OCI-M2 (cell line): ENCODE measurements around the gene ALOX15B.
"Not testable (repeated sequence)": the region's sequence is repeated elsewhere in the genome, so short reads cannot be mapped to it uniquely, and the experiment has no call there.

ENCODE experiments used
- DNase-seq: peaks from one replicate; lab custom pipeline; 2025; ENCODE audit not compliant: unreplicated experiment; lab: John Stamatoyannopoulos, UW

ALOX15B gene

GRCh38 chr17:8013731-8014557, 24.9 kb upstream of the ALOX15B start:
- no peak for DNase-seq

- DNase-seq: no peak
These were observed 24.4 kb upstream of the ALOX15B start for GRCh38 chr17:8014558-8014850.

GRCh38 chr17:8015236-8015956, 23.5 kb upstream of the ALOX15B start:
- no peak for DNase-seq

GRCh38 chr17:8015957-8016631, 22.8 kb upstream of the ALOX15B start:
- no peak for DNase-seq

- no peak for DNase-seq
These were observed 22.0 kb upstream of the ALOX15B start for GRCh38 chr17:8016632-8017424.

GRCh38 chr17:8018436-8018835, 20.4 kb upstream of the ALOX15B start:
- no peak for DNase-seq

- no peak for DNase-seq
These were observed 19.7 kb upstream of the ALOX15B start for GRCh38 chr17:8019166-8019565.

- no peak for DNase-seq
These were observed 18.9 kb upstream of the ALOX15B start for GRCh38 chr17:8019665-8020650.

GRCh38 chr17:8020776-8021564, 17.9 kb upstream of the ALOX15B start:
- no peak for DNase-seq

GRCh38 chr17:8021565-8022359, 17.1 kb upstream of the ALOX15B start:
- DNase-seq: no peak

GRCh38 chr17:8022360-8023003, 16.4 kb upstream of the ALOX15B start:
- DNase-seq: no peak

GRCh38 chr17:8024161-8024560, 14.7 kb upstream of the ALOX15B start:
- not testable (repeated sequence) for DNase-seq

- no peak for DNase-seq
These were observed 13.5 kb upstream of the ALOX15B start for GRCh38 chr17:8025176-8025911.

GRCh38 chr17:8029121-8029520, 9.7 kb upstream of the ALOX15B start:
- DNase-seq: no peak

GRCh38 chr17:8031261-8031661, 7.6 kb upstream of the ALOX15B start:
- DNase-seq: no peak

GRCh38 chr17:8031950-8032349, 6.9 kb upstream of the ALOX15B start:
- DNase-seq: no peak

GRCh38 chr17:8032442-8032841, 6.4 kb upstream of the ALOX15B start:
- DNase-seq: no peak
